ENCODE data around the gene GRIN3B. TPM values are rescaled to one million over a fixed set of nuclear protein-coding genes. Genes with fewer than 3 reads are reported as not detected.

GRIN3B gene
- total RNA-seq, 1 donor from 2014 or later, result 0.65 TPM

DNA sequence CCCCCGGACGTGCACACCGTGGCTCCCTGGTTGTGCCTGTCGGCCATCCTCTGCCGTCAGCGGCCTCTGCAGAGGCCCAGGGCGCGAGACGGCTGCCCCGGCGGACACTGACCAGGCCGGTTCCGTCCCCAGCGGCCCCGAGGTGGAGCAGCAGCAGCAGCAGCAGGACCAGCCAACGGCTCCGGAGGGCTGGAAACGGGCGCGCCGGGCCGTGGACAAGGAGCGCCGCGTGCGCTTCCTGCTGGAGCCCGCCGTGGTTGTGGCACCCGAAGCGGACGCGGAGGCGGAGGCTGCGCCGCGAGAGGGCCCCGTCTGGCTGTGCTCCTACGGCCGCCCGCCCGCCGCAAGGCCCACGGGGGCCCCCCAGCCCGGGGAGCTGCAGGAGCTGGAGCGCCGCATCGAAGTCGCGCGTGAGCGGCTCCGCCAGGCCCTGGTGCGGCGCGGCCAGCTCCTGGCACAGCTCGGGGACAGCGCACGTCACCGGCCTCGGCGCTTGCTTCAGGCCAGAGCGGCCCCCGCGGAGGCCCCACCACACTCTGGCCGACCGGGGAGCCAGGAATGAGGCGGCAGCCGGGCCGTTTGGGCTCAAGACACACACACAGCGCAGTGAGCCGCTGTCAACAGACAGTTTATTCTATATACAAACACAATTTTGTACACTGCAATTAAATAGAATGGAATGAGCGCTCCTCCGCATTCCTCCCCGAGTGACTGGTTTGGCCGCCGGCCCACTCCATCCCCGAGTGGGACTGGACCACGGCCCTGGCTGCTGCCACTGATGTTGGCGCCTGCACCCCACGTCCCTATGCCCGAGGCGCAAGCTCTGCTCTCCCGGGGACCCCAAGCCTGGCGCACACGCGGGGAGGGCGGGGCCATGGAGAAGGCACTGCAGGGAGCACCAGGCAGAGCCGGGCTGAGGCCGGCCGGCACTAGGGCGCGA, 9.1 kb downstream of the GRIN3B start:
- TF ChIP-seq, protein P1, sequence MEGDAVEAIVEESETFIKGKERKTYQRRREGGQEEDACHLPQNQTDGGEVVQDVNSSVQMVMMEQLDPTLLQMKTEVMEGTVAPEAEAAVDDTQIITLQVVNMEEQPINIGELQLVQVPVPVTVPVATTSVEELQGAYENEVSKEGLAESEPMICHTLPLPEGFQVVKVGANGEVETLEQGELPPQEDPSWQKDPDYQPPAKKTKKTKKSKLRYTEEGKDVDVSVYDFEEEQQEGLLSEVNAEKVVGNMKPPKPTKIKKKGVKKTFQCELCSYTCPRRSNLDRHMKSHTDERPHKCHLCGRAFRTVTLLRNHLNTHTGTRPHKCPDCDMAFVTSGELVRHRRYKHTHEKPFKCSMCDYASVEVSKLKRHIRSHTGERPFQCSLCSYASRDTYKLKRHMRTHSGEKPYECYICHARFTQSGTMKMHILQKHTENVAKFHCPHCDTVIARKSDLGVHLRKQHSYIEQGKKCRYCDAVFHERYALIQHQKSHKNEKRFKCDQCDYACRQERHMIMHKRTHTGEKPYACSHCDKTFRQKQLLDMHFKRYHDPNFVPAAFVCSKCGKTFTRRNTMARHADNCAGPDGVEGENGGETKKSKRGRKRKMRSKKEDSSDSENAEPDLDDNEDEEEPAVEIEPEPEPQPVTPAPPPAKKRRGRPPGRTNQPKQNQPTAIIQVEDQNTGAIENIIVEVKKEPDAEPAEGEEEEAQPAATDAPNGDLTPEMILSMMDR (conservative IDR thresholded peaks at IDR 0.05), result no peak
- H3K36me3 Mint-ChIP-seq, result peaks cover 5% of the 10 kb centered on the region
- no peak for DNase-seq (ENCODE audit: extremely low spot score, unreplicated experiment)
- no peaks in the 10 kb centered on the region for H3K9me3 Mint-ChIP-seq
- no peaks in the 10 kb centered on the region for H3K4me1 Mint-ChIP-seq (ENCODE audit: unreplicated experiment)
- no peak overlapping the region for H3K27ac Mint-ChIP-seq
- peaks cover 3% of the 10 kb centered on the region for H3K27me3 Mint-ChIP-seq
- H3K4me3 Mint-ChIP-seq, result no peak overlapping the region

DNA sequence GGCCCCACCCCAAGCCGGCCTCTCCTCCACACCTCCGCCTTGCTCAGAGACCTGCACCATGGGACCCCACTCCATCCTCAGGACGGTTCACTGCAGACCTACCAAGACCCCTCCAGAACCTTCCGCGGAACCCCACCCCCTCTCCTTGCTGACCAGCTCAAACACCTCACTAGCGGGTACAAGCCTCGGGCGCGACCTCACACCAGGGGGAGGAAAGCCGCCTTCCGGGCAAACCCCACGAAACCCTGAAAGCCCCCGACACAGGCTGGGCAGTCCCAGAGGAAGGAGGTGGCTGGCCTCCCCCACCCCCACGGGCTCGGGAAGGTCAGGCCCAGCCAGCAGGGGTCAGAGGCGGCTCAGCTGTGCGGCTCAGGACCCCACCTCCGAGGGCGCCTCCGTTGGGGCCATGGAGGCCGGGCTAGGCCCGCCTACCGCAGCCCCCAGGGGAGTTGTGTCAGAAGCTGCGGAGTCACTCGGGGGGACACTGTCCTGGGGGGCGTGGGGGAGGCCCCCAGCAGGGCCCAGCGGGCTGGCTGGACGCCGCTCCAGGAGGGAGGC, 9.8 kb downstream of the GRIN3B start:
- Mint-ChIP-seq H3K9me3 (no peaks in the 10 kb centered on the region), H3K27ac (no peak overlapping the region), H3K36me3 (peaks cover 5% of the 10 kb centered on the region), H3K4me3 (no peak overlapping the region), H3K4me1 (ENCODE audit: unreplicated experiment) (no peaks in the 10 kb centered on the region), H3K27me3 (peaks cover 2% of the 10 kb centered on the region)
- TF ChIP-seq, protein P1 (conservative IDR thresholded peaks at IDR 0.05), result no peak
- no peak for DNase-seq (ENCODE audit: extremely low spot score, unreplicated experiment)

DNA sequence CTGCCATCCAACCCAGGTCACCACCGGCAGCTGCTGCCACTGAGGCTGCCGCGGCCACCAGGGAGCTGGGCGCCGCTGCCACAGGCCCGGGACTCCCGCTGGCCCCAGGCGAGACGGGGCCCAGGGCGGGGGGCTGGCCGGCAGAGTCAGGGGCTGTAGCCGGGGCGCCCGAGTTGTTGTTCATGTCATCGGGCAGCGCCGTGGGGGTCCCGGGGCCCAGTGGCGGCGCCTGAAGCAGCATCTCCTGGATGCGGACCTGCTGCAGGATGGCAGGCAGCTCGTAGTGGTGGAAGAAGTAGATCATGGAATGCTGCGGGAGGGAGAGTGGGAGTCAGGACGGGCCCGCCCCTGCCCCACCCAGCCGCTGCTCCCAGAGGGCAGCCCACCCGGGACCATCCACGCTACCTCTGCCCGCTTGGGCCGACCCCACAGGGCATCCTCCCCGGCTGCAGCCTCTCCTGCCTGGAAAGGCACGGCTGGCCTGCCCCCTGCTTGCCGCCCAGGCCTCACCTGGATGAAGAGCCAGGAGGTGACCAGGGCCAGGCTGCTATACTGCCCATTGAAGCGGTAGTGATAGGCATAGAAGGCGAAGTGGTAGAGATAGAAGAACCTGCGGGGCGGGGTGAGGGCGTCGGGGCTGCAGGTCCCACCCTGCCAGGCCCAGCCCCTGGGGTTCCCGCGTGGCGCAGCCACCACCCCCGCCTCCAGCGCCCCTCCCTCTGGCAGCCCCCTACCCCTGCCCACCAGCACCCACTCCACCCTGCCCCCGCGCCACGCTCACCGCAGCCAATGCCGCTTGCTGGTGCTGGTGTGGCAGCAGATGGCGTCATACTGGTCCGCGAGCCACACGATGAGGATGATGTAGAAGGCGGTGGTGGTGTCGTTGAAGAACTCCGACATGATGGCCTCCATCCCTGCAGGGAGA, 10.6 kb downstream of the GRIN3B start:
- Mint-ChIP-seq H3K4me3 (no peak overlapping the region), H3K27ac (no peak overlapping the region), H3K4me1 (ENCODE audit: unreplicated experiment) (peaks cover 4% of the 10 kb centered on the region), H3K36me3 (peaks cover 5% of the 10 kb centered on the region), H3K9me3 (no peaks in the 10 kb centered on the region), H3K27me3 (no peaks in the 10 kb centered on the region)
- DNase-seq (ENCODE audit: extremely low spot score, unreplicated experiment), result no peak
- TF ChIP-seq, protein P1 (conservative IDR thresholded peaks at IDR 0.05), result no peak

DNA sequence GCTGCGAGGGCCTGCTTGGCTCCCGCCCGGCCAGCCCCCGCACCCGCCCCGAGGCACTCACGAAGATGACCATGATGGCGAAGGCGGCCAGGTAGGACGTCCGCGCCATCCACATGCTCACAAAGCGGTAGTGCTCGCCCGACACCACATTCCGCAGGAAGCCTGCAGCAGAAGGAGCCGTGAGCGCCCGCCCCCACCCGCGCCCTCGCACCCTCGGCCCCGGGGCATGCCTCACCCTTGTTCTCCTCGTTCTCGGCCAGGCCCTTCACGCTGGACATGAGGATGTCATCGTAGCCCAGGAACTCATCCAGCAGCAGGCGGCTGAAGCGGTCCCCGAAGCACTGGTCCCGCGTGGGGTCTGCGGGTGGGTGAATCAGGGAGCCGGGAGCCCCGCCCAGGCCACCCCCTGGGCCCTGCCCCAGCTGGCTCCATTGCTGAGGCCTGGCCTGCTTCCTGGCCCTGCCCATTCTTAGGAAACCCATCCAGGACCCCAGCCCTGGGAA, 11.7 kb downstream of the GRIN3B start:
- H3K27me3 Mint-ChIP-seq, result no peaks in the 10 kb centered on the region
- no peak for DNase-seq (ENCODE audit: extremely low spot score, unreplicated experiment)
- H3K27ac Mint-ChIP-seq, result no peak overlapping the region
- H3K9me3 Mint-ChIP-seq, result no peaks in the 10 kb centered on the region
- TF ChIP-seq, protein P1 (conservative IDR thresholded peaks at IDR 0.05), result no peak
- H3K36me3 Mint-ChIP-seq, result peaks cover under 1% of the 10 kb centered on the region
- H3K4me3 Mint-ChIP-seq, result no peak overlapping the region
- H3K4me1 Mint-ChIP-seq (ENCODE audit: unreplicated experiment), result peaks cover 10% of the 10 kb centered on the region

DNA sequence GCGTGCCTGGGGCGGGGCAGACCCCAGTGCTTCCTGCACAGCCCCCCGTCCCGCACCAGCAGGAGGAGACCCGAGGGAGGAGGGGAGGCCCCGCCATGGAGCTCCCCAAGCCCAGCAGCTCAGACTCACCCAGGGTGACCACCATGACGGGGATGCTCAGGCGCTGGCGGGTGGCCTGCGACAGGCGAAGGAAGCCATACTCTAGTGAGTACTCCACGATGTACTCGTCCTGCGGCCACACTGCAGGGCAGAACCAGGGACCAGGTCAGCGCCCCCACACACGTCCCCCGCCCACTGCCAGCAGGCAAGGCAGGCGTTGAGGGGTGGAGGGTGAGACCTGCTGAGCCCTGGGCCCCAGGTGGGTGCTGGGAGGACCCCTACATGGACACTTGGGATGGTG, 12.1 kb downstream of the GRIN3B start:
- Mint-ChIP-seq H3K4me3 (no peak overlapping the region), H3K27ac (no peak overlapping the region), H3K9me3 (no peaks in the 10 kb centered on the region), H3K27me3 (no peaks in the 10 kb centered on the region), H3K36me3 (no peaks in the 10 kb centered on the region), H3K4me1 (ENCODE audit: unreplicated experiment) (peaks cover 14% of the 10 kb centered on the region)
- TF ChIP-seq, protein P1 (conservative IDR thresholded peaks at IDR 0.05), result no peak
- DNase-seq (ENCODE audit: extremely low spot score, unreplicated experiment), result no peak
